GM19328 (cell line): ENCODE results near the gene CCDC148.

Experiments
- ATAC-seq: cut with Tn5 transposase; IDR thresholded peaks from one replicate; pipeline ENCODE4 v1.9.1; 2021; ENCODE audit warnings: mild to moderate bottlenecking, moderate library complexity; ENCODE audit not compliant: unreplicated experiment

The CCDC148 gene

GRCh38 chr2:158184001-158184400 lies 272.6 kb downstream of the CCDC148 start:
- no peak for ATAC-seq

GRCh38 chr2:158182676-158183295 lies 273.8 kb downstream of the CCDC148 start:
- ATAC-seq, result no peak

- no peak for ATAC-seq
These were observed 275.4 kb downstream of the CCDC148 start for GRCh38 chr2:158181171-158181570.

GRCh38 chr2:158179660-158180059 lies 276.9 kb downstream of the CCDC148 start:
- ATAC-seq, result peak; percentile 65

- no peak for ATAC-seq
These were observed 277.9 kb downstream of the CCDC148 start for GRCh38 chr2:158178646-158179045.

GRCh38 chr2:158174956-158175355 lies 281.6 kb downstream of the CCDC148 start:
- no peak for ATAC-seq

- ATAC-seq, result no peak
These were observed 282.1 kb downstream of the CCDC148 start for GRCh38 chr2:158174495-158174894.

GRCh38 chr2:158172719-158173118 lies 283.8 kb downstream of the CCDC148 start:
- ATAC-seq, result no peak

- ATAC-seq, result no peak
These were observed 302.0 kb downstream of the CCDC148 start for GRCh38 chr2:158154596-158154995.

GRCh38 chr2:158153270-158154015 lies 303.1 kb downstream of the CCDC148 start:
- no peak for ATAC-seq

GRCh38 chr2:158144914-158145625 lies 311.5 kb downstream of the CCDC148 start:
- no peak for ATAC-seq

- no peak for ATAC-seq
These were observed 312.7 kb downstream of the CCDC148 start for GRCh38 chr2:158143703-158144360.

GRCh38 chr2:158142568-158143332 lies 313.8 kb downstream of the CCDC148 start:
- ATAC-seq, result no peak

- no peak for ATAC-seq
These were observed 314.4 kb downstream of the CCDC148 start for GRCh38 chr2:158142165-158142564.

GRCh38 chr2:158140201-158140600 lies 316.4 kb downstream of the CCDC148 start:
- ATAC-seq, result no peak

GRCh38 chr2:158138255-158138654 lies 318.3 kb downstream of the CCDC148 start:
- ATAC-seq, result no peak

- no peak for ATAC-seq
These were observed 321.5 kb downstream of the CCDC148 start for GRCh38 chr2:158135096-158135495.

- ATAC-seq, result no peak
These were observed 321.9 kb downstream of the CCDC148 start for GRCh38 chr2:158134655-158135054.

GRCh38 chr2:158134055-158134454 lies 322.5 kb downstream of the CCDC148 start:
- no peak for ATAC-seq

GRCh38 chr2:158131919-158132566 lies 324.5 kb downstream of the CCDC148 start:
- ATAC-seq, result no peak
